Lower leg skin (tissue), 3 donors: ENCODE results near the gene SUGCT.

Experiments used
- POLR2A ChIP-seq, 2 donors: fragments of 450-650 bp; IDR thresholded peaks; one replicate each; pipeline ENCODE4 v1.6.1; 2016 to 2017; ENCODE audit warnings: antibody characterized with exemption in 2 of 2, mild to moderate bottlenecking in 1 of 2, moderate library complexity in 1 of 2
- TF ChIP-seq, protein P1 (sequence below), 3 donors: fragments of 450-650 bp; IDR thresholded peaks; one replicate each; pipeline ENCODE4 v1.5.1; 2016; ENCODE audit warnings: antibody characterized with exemption in 3 of 3, mild to moderate bottlenecking in 3 of 3, moderate library complexity in 2 of 3

GRCh38 chr7:40418448-40418847 lies 283.6 kb downstream of the SUGCT start:
- TF ChIP-seq, protein P1, sequence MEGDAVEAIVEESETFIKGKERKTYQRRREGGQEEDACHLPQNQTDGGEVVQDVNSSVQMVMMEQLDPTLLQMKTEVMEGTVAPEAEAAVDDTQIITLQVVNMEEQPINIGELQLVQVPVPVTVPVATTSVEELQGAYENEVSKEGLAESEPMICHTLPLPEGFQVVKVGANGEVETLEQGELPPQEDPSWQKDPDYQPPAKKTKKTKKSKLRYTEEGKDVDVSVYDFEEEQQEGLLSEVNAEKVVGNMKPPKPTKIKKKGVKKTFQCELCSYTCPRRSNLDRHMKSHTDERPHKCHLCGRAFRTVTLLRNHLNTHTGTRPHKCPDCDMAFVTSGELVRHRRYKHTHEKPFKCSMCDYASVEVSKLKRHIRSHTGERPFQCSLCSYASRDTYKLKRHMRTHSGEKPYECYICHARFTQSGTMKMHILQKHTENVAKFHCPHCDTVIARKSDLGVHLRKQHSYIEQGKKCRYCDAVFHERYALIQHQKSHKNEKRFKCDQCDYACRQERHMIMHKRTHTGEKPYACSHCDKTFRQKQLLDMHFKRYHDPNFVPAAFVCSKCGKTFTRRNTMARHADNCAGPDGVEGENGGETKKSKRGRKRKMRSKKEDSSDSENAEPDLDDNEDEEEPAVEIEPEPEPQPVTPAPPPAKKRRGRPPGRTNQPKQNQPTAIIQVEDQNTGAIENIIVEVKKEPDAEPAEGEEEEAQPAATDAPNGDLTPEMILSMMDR (IDR thresholded peaks at IDR 0.05) = no peak
- no peak for TF ChIP-seq POLR2A (IDR thresholded peaks at IDR 0.05)
